NK-92 (cell line): Measurements from ENCODE around the gene KMT5C.

ENCODE experiments used
- DNase-seq: peaks from one replicate; lab custom pipeline; 2025; ENCODE audit not compliant: unreplicated experiment; lab: John Stamatoyannopoulos, UW

The KMT5C gene

DNA sequence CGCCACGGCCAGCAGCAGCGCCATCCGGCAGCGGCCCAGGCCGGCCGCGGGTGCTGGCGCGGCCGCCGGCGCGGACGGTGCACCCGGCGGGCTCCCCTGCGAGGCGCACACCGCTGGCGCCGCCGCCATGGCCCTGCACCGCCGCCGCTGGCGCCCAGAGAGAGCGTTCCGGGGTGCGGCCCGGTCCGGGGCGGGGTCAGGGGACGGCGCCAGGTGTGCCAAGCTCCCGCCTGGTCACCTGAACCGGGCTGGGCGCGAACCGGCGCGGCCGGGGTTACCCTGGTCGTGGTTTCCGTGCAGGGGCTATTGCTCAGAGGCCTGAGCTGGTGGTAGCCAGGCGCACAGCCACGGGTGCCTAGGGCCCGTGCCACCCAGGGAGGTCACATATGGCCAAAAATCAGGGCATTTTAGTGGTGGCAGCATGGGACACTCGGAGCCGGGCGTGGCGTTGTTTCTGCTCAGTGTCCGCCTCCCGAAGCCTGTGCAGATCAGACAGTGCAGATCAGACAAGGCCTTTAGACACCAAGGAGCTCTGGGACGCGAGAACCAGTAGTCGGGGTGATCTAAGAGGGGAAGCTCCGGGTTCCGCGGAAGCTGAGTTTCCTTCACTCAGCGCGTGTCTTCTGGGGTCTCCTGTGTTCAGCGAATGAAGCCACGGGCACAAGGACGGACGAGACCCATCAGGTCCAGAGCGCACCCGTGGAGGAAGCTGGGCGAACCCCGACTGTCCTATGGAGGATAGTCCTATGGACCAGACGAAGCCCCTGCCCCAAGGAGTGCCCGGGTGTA is 44.6 kb downstream of the KMT5C start, which contains the start of gene TMEM238:
TSS of gene TMEM238 (minus strand) at position 162 of the 789 bp plus-strand sequence. CDS start at position 129, 33 bp downstream.
- no peak for DNase-seq

DNA sequence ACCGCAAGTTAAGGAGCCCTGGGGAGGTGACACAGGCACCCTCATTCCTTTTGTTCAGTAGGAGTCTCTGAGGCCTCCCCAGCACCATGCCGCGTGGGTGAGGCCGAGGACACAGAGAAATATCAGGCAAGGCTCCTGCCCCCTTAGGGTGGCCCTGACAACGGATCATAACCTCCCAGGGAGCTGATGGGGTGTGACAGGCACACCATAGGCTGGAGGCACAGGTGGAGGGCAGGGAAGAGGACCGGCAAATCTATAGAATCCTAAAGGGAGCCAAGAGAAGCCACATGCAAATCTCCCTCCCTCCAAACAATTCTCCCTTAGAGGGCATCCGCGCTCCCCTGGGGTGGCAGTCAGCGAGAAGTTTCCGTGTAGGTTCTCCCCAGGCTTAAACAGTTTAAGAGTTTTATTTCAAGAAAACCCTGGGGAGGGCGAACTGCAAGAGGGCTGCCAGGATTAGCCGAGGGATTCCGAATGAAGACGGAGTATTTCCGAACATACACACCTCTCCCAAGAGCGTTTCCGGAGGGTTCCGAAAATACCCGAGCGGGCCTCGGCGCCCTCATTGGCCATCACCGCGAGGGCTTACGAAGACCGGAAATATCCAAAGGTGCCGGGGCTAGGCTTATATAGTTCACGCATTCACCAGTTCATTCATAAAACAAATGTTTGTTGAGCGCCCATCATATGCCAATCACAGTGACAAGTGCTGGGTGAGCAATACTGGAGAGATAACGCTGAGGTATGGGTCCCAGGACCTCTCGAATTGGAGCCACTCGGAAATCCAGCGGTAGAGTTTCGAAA is 45.4 kb downstream of the KMT5C start:
- peak; percentile 65 for DNase-seq

DNA sequence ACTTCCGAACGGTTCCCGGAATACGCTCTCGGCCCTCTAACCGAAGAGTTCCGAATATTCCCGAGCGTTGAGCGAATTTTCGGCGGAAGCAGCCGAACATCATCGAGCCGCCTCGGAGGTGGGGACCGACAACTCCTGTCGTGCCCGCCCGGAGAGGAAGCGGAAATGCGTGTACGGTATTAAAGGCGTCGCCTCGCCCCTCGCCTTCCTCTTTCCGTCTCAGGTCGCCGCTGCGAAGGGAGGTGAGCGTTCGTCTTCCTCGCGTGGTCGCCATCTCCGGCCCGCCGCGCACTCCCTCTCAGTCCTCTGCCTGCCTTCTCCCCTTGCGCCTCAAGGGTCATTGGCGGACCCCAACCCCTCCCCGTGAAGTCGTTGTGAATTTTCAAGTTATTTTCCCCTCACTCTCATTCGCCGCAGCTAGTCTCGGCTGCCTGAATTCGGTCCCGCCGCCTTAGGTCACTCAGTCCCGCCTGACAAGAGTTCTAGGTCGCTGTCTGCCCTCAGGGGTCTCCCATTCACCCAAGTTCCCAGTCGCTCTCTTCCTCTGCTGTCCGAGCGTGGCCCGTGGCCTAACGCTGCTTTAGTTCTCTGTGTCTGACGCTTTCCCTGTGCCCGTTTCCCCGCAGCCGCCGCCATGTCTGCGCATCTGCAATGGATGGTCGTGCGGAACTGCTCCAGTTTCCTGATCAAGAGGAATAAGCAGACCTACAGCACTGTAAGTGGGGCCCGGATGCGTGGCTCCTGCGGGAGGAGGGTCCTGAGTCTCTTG is 46.2 kb downstream of the KMT5C start, which contains the start of gene RPL28:
TSS of gene RPL28 (plus strand) at position 209 of the 769 bp plus-strand sequence. CDS start at position 635, 426 bp downstream.
- DNase-seq = peak; percentile 89

DNA sequence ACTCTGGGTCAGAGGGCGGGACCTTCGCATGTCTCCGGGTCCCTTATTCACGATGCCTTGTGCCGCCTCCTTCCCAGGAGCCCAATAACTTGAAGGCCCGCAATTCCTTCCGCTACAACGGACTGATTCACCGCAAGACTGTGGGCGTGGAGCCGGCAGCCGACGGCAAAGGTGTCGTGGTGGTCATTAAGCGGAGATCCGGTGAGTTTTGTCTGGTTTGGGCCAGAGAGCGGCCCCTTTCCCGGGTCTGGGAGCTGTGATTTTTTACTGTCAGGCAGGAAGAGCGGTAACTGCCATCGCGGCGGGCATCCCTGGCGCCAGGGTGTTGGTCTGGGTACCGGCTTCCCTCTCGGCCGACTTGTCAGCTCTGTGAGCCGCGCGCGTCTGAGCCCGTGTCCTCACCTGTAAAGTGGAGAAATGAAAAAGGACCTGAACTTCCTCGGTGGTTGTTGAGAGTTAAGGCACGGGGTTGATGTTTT is 46.9 kb downstream of the KMT5C start:
- DNase-seq = no peak

DNA sequence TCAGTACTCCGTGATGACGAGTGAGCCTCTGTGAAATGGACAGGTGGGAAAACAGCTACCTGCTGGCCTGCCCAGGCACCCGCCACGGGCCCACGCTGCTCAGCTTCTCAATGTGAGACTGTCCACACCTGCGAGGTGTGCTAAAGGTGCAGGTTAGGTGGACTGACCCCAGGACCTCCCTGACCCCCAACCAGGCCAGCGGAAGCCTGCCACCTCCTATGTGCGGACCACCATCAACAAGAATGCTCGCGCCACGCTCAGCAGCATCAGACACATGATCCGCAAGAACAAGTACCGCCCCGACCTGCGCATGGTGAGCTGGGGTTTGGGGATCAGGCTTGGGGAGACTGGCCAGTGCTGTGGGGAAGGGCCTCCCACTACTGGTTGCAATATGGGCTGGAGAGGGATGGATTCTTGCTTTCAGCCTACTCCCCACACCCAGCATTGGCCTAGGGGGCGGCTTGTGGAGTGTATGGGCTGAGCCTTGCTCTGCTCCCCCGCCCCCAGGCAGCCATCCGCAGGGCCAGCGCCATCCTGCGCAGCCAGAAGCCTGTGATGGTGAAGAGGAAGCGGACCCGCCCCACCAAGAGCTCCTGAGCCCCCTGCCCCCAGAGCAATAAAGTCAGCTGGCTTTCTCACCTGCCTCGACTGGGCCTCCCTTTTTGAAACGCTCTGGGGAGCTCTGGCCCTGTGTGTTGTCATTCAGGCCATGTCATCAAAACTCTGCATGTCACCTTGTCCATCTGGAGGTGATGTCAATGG is 48.2 kb downstream of the KMT5C start:
- DNase-seq = no peak

DNA sequence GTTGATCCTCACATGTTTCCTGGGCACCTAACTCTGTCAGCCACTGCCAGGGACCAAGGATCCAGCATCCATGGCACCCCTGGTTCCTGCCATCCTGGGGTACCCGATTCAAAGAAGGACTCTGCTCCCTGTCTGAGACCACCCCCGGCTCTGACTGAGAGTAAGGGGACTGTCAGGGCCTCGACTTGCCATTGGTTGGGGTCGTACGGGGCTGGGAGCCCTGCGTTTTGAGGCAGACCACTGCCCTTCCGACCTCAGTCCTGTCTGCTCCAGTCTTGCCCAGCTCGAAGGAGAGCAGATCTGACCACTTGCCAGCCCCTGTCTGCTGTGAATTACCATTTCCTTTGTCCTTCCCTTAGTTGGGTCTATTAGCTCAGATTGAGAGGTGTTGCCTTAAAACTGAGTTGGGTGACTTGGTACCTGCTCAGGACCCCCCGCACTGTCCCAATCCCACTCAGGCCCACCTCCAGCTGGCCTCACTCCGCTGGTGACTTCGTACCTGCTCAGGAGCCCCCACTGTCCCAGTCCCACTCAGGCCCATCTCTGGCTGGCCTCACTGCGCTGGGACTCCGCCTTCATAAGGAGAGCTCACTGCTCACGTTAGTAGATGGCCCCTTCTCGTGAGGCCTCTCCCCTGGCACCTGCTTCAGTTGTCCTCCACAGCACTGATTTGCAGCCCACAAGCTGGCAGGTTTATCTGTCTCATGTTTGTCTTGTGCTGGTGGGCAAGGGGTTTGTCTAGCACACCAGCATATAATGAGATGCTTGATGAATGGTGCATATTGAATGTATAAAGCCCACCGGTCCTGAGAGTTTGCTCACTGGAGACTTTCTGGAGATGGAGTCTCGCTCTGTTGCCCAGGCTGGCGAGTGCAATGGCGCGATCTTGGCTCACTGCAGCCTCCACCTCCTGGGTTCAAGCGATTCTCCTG is 50.0 kb downstream of the KMT5C start:
- no peak for DNase-seq

DNA sequence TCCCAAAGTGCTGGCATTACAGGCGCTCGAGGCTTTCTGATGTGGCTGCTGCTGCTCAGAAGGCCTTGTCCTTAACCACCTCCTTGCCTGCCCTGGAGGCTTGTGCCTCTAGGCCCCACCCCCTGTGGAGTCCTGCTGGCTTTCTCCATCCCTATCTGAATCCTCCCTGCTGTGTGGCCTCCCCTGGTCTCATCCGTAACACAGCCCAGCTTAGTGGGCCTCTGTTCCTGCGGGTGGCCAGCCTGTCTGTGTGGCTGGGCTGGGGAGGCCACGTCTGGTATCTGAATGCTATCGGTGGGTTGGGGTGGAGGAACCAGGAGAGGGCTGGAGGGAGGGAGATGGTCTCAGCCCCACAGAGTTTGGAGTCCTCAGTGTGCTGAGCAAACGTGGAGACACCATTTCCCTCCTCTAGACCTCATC is 50.8 kb downstream of the KMT5C start:
- no peak for DNase-seq

DNA sequence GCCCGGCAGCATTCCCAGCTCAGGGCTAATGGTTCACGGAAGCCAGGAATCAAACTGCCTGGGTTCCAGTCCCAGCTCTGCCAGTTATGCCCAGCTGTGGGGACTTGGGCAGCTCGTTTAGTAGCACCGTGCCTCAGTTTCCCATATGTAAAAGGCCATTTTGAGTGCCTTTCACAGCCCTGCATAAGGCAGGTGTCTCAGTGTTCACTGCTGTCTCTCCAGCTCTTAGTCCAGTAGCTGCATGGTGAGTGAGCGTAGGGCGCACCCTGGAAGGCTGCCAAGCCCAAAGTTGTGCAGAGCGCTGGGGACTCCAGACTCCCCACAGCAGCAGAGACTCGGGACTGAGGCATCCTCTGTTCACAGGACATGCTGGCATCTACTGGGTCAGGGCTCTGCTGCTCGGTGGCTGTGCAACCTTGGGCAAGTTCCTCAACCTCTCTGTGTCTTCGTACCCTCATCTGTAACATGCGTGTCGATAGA is 51.6 kb downstream of the KMT5C start:
- no peak for DNase-seq

DNA sequence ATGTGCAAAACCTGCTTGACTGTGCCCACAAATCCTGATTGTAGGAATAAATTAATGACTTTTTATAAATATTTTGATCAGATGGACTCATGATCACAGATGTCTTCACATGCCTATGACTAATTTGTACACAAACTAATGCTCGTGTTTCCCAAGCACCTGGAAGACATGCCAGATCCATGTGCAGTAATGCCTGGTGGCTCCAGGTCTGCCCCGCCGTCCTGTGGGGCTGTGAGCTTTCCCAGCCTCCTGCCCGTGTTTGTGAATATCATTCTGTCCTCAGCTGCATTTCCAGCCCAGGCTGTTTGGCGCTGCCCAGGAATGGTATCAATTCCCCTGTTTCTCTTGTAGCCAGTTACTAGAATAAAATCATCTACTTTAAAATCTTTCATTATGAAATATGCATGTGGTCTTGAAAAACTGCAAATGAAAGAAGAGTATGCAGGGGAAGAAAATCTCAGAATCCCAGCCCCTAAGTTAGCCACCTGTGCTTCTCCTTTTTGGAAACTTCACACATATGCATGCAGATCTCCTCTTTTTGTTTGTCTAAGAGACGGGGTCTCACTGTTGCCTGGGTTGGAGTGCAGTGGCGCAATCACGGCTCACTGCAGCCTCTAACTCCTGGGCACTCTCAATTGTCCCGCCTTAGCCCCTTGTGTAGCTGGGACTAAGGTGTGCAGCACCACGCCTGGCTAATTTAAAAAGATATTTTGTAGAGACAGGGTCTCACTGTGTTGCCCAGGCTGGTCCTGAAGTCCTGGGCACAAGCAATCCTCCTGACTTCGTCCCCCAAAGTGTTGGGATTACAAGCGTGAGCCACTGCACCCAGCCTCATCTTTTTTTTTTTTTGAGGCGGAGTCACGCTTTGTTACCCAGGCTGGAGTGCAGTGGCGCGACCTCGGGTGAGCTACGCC is 52.3 kb downstream of the KMT5C start:
- DNase-seq = no peak

DNA sequence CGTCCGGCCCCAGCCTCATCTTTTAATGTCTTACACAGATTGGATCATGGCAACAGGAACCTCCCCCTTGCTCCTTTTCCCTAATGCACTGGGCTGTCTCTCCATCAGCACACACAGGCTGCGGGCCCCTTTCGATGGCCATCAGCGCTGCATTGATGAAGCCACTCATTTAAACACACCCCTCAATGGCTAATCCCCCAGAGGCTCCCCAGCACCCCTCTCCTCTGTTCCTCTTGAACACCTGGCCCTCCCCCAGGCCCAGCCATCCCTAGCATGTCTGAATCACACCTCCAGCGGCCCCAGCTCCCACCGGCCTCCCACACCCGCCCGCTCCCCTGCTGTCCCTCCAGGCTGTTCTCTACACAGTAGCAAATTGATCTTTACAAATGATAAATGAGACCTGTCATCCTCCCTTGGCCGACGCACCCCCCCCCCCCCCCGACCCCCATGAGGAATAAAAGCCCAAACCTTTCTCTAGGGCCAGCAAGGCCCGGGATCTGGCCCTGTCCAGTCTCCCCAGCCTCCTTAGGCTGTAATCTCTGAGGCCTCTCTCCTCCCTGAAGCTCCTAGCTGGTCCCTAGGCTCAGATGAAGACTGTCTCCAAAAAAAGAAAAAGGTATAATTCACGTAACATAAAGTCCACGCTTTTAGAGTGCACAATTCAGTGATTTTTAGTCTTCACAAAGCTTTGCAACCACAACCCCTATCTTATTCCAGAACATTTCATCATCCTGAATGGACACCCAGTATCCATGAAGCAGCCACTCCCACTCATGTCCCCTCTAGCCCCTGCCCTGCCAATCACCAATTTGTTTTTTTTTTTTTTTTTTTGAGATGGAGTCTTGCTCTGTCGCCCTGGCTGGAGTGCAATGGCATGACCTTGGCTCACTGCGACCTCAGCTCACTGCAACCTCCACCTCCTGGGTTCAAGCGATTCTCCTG is 53.4 kb downstream of the KMT5C start:
- DNase-seq = no peak
